A549 (cell line): Measurements from ENCODE around the gene COL8A1. TPM values are rescaled to one million over a fixed set of nuclear protein-coding genes. Genes with fewer than 3 reads are reported as not detected.

Source experiments
- ATAC-seq, 2 experiments: fragments of 200-7000 bp in 1 of 2; fragments of >200 bp in 1 of 2; cut with Nextera tagmentation in 1 of 2; cut with Tn5 transposase in 1 of 2; 3 replicates each; pipeline versions ENCODE4 v1.8.0 to v1.9.1; 2018 to 2020; ENCODE audit warnings: mild to moderate bottlenecking in 1 of 2, moderate library complexity in 1 of 2
- CTCF ChIA-PET: fragments of 300-600 bp; sonication (Branson Sonifier 250); formaldehyde crosslinking; extraction: SDS; loops from one replicate; lab custom pipeline; 2021; ENCODE audit warnings: antibody characterized with exemption, inconsistent platforms; lab: Yijun Ruan, JAX
- POLR2A ChIA-PET: fragments of 350-600 bp; formaldehyde crosslinking; extraction: SDS; loops from one replicate; lab custom pipeline; 2021; ENCODE audit warnings: antibody characterized with exemption, inconsistent platforms; lab: Yijun Ruan, JAX
- DNase-seq, 2 experiments: peaks; one replicate each; pipeline versions ENCODE4 v3.0.0 to v3.0.0-alpha.2; 2011 to 2016; ENCODE audit warnings: low read depth in 1 of 2, low spot score in 1 of 2
- FAIRE-seq: peaks from 2 replicates; lab custom pipeline; 2011; peaks lifted over from hg19 to GRCh38; lab: Jason Lieb, UNC
- H3K27ac ChIP-seq, 2 experiments: fragments of >200 bp; sonication (Bioruptor Twin); formaldehyde crosslinking; 3 replicates each; pipeline ENCODE4 v1.5.1; 2016 to 2017
- H3K4me1 ChIP-seq: fragments of >200 bp; sonication (Bioruptor Twin); formaldehyde crosslinking; 3 replicates; pipeline ENCODE4 v1.6.1; 2016
- H3K4me2 ChIP-seq: fragments of >200 bp; sonication (Bioruptor Twin); formaldehyde crosslinking; 3 replicates; pipeline ENCODE4 v1.6.1; 2016
- H3K4me3 ChIP-seq: fragments of >200 bp; sonication (Bioruptor Twin); formaldehyde crosslinking; 3 replicates; pipeline ENCODE4 v1.5.1; 2016
- H3K9me3 ChIP-seq: fragments of >200 bp; sonication (Bioruptor Twin); formaldehyde crosslinking; 3 replicates; pipeline ENCODE4 v1.6.1; 2016
- BCL3 ChIP-seq: fragments of >200 bp; sonication (Bioruptor Twin); formaldehyde crosslinking; IDR thresholded peaks from 3 replicates; pipeline ENCODE4 v1.6.1; 2016
- BHLHE40 ChIP-seq: IDR thresholded peaks from 2 replicates; pipeline ENCODE4 v1.6.1; 2012; ENCODE audit warnings: low read depth, low read length, inconsistent platforms
- CHD2 ChIP-seq: fragments of 150-350 bp; IDR thresholded peaks from 2 replicates; pipeline ENCODE4 v1.6.1; 2014; ENCODE audit warnings: low read length; ENCODE audit not compliant: partially characterized antibody
- GATA3 ChIP-seq: IDR thresholded peaks from 2 replicates; pipeline ENCODE4 v1.6.1; 2012; ENCODE audit warnings: borderline replicate concordance
- NFE2L2 ChIP-seq: fragments of 150-350 bp; conservative IDR thresholded peaks from 2 replicates; pipeline ENCODE4 v1.6.1; 2014; ENCODE audit warnings: low read length
- NR3C1 ChIP-seq: fragments of >200 bp; sonication (Bioruptor Twin); formaldehyde crosslinking; IDR thresholded peaks from 3 replicates; pipeline ENCODE4 v1.6.1; 2017
- POLR2A ChIP-seq: IDR thresholded peaks from 2 replicates; pipeline ENCODE4 v1.6.1; 2012; ENCODE audit warnings: mild to moderate bottlenecking, low read length
- RAD21 ChIP-seq, 2 experiments: fragments of >200 bp in 1 of 2; sonication (Bioruptor Twin) in 1 of 2; formaldehyde crosslinking in 1 of 2; IDR thresholded peaks in 1 of 2; conservative IDR thresholded peaks in 1 of 2; 2 replicates in 1 of 2; 3 replicates in 1 of 2; pipeline ENCODE4 v1.6.1; 2012 to 2018; ENCODE audit warnings: inconsistent platforms in 1 of 2
- REST ChIP-seq: fragments of 200-600 bp; sonication (generic); IDR thresholded peaks from 2 replicates; pipeline ENCODE4 v1.6.1; 2016; ENCODE audit warnings: antibody characterized with exemption, mild to moderate bottlenecking, moderate library complexity
- TFCP2L1 ChIP-seq: fragments of 250-450 bp; sonication (Bioruptor Pico); IDR thresholded peaks from 2 replicates; pipeline ENCODE4 v1.5.0; 2021; ENCODE audit warnings: mild to moderate bottlenecking
- USF2 ChIP-seq: fragments of 450-650 bp; IDR thresholded peaks from 2 replicates; pipeline ENCODE4 v1.6.1; 2014; ENCODE audit warnings: antibody characterized with exemption
- ZC3H11A ChIP-seq: fragments of 450-650 bp; IDR thresholded peaks from 2 replicates; pipeline ENCODE4 v1.6.1; 2014; ENCODE audit warnings: antibody characterized with exemption, mild to moderate bottlenecking
- ZFP36 ChIP-seq: fragments of 450-650 bp; IDR thresholded peaks from 2 replicates; pipeline ENCODE4 v1.6.1; 2014; ENCODE audit warnings: borderline replicate concordance; ENCODE audit not compliant: partially characterized antibody
- WGBS: methylation state at CpG from one replicate; pipeline ENCODE4 v1.1.6; 2017; ENCODE audit errors: missing lambda C conversion rate; 5-methylcytosine and 5-hydroxymethylcytosine counted together
- polyA plus RNA-seq, 4 experiments: library from polyadenylated mRNA; depleted of rRNA in 3 of 4; stranded (reverse); fragments of >200 nt; fragmentation: RNase III in 1 of 4; extraction: RNeasy Plus Mini Kit Qiagen cat#74134 plus additional on column Dnase treatment in 1 of 4; gene quantifications; 2 replicates in 3 of 4; 3 replicates in 1 of 4; pipeline ENCODE4 v1.2.3, GENCODE V29; 2011 to 2017
- TF ChIP-seq, protein P1 (sequence below): IDR thresholded peaks from 2 replicates; pipeline ENCODE4 v1.6.1; 2012; ENCODE audit warnings: low read depth, borderline replicate concordance

COL8A1 gene
- polyA plus RNA-seq, 2 of the 4 experiments (the other 2 are of a cell fraction) = not detected

DNA sequence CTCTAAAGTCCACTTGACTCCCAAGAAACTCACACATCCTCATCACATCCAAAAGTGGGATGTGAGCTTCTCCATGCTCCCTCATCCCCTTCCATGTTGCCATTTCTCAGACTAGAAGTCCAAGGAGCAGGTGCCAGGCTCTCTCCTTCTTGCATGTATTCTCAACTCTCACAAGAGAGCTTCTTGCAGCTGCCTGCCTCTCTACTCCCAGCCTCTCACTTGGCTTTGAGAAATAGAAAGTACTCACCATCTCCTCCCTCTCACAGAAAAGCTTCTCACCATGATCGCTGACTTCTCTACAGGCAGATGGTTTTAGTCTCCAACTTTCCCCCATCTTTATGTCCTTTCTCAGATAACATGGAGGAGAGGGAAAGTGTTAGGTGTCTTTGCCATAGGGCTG lies 26.6 kb downstream of the COL8A1 start:
- ChIA-PET CTCF (interaction anchor here (0.9 to 1.3 kb wide), 2 partner anchors 23 to 124 kb away, joined by 3 to 4 read pairs; no protein-coding TSS in a partner anchor), POLR2A (no interaction called here)
- no peak for TF ChIP-seq ZFP36
- TF ChIP-seq NFE2L2 = no peak
- TF ChIP-seq POLR2A = no peak
- TF ChIP-seq USF2 = no peak
- TF ChIP-seq GATA3 = no peak
- no peak for TF ChIP-seq ZC3H11A
- TF ChIP-seq BCL3 = no peak
- no peak for TF ChIP-seq CHD2
- TF ChIP-seq REST = no peak
- no peak overlapping the region for H3K27ac ChIP-seq
- 83% methylated on average over 1 of the region's 1 CpG for WGBS
- no peak overlapping the region for H3K4me2 ChIP-seq
- H3K4me3 ChIP-seq = no peak overlapping the region
- DNase-seq (no peak), ATAC-seq (no peak), FAIRE-seq (no peak)
- no peaks in the 10 kb centered on the region for H3K4me1 ChIP-seq
- no peaks in the 10 kb centered on the region for H3K9me3 ChIP-seq

GRCh38 chr3:99666201-99666600 lies 27.8 kb downstream of the COL8A1 start:
- POLR2A ChIA-PET = no interaction called here
- no peak overlapping the region for H3K4me3 ChIP-seq
- no peaks in the 10 kb centered on the region for H3K9me3 ChIP-seq
- H3K27ac ChIP-seq = no peak overlapping the region
- FAIRE-seq (no peak), DNase-seq (no peak), ATAC-seq (no peak)
- no peak overlapping the region for H3K4me2 ChIP-seq
- TF ChIP-seq, protein P1, sequence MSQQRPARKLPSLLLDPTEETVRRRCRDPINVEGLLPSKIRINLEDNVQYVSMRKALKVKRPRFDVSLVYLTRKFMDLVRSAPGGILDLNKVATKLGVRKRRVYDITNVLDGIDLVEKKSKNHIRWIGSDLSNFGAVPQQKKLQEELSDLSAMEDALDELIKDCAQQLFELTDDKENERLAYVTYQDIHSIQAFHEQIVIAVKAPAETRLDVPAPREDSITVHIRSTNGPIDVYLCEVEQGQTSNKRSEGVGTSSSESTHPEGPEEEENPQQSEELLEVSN = no peak
- TF ChIP-seq REST (no peak), BHLHE40 (no peak), NR3C1 (no peak), RAD21 (conservative IDR thresholded peaks at IDR 0.05 in 1 of 2, IDR thresholded peaks at IDR 0.05 in 1 of 2) (no peak), TFCP2L1 (no peak), CHD2 (no peak)
- H3K4me1 ChIP-seq = no peaks in the 10 kb centered on the region
- CTCF ChIA-PET = interaction anchor here (0.6 kb wide), 1 partner anchor 10 kb away, joined by 3 read pairs; no protein-coding TSS in a partner anchor
- 3% methylated on average over 1 of the region's 1 CpG for WGBS
